NB4 (cell line): ENCODE measurements around the gene PDE4D.

Experiments
- MAX ChIP-seq: IDR thresholded peaks from 2 replicates; pipeline ENCODE4 v1.6.1; 2011; ENCODE audit warnings: low read depth, low read length
- POLR2A ChIP-seq: IDR thresholded peaks from 2 replicates; pipeline ENCODE4 v1.6.1; 2011; ENCODE audit warnings: mild to moderate bottlenecking; ENCODE audit not compliant: insufficient read length; ENCODE audit errors: extremely low read depth
- TF ChIP-seq, protein P1 (sequence below): IDR thresholded peaks from one replicate; pipeline ENCODE4 v1.5.1; 2012; ENCODE audit warnings: low read depth, low read length

GRCh38 chr5:59149827-59150226, 743.7 kb downstream of the PDE4D start:
- no peak for TF ChIP-seq POLR2A
- TF ChIP-seq MAX: no peak
- TF ChIP-seq, protein P1, sequence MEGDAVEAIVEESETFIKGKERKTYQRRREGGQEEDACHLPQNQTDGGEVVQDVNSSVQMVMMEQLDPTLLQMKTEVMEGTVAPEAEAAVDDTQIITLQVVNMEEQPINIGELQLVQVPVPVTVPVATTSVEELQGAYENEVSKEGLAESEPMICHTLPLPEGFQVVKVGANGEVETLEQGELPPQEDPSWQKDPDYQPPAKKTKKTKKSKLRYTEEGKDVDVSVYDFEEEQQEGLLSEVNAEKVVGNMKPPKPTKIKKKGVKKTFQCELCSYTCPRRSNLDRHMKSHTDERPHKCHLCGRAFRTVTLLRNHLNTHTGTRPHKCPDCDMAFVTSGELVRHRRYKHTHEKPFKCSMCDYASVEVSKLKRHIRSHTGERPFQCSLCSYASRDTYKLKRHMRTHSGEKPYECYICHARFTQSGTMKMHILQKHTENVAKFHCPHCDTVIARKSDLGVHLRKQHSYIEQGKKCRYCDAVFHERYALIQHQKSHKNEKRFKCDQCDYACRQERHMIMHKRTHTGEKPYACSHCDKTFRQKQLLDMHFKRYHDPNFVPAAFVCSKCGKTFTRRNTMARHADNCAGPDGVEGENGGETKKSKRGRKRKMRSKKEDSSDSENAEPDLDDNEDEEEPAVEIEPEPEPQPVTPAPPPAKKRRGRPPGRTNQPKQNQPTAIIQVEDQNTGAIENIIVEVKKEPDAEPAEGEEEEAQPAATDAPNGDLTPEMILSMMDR: no peak
